Fibroblast of pulmonary artery (primary cell): ENCODE data around the gene CTIF.

Experiments used
- DNase-seq: peaks from one replicate; pipeline ENCODE4 v3.0.0-alpha.2; 2010; ENCODE audit warnings: low read depth
- H3K4me3 ChIP-seq: replicated peaks from 2 replicates; pipeline ENCODE4 v1.5.1; 2011; ENCODE audit warnings: low read depth, mild to moderate bottlenecking, control low read depth, low read length, moderate library complexity
- CTCF ChIP-seq: IDR thresholded peaks from 2 replicates; pipeline ENCODE4 v1.5.1; 2011; ENCODE audit warnings: mild to moderate bottlenecking, control low read depth, low read length, inconsistent platforms; ENCODE audit errors: missing control alignments

The CTIF gene

GRCh38 chr18:48778344-48779011, 239.6 kb downstream of the CTIF start:
- DNase-seq, result no peak
- TF ChIP-seq CTCF, result no peak
- H3K4me3 ChIP-seq, result no peak overlapping the region

GRCh38 chr18:48779462-48779861, 240.6 kb downstream of the CTIF start:
- no peak for TF ChIP-seq CTCF
- DNase-seq, result no peak
- no peak overlapping the region for H3K4me3 ChIP-seq

GRCh38 chr18:48780201-48780912, 241.5 kb downstream of the CTIF start:
- peak; percentile 46 for DNase-seq
- H3K4me3 ChIP-seq, result no peak overlapping the region
- no peak for TF ChIP-seq CTCF

GRCh38 chr18:48780913-48781162, 242.0 kb downstream of the CTIF start:
- no peak overlapping the region for H3K4me3 ChIP-seq
- no peak for TF ChIP-seq CTCF
- no peak for DNase-seq

GRCh38 chr18:48781163-48781987, 242.5 kb downstream of the CTIF start:
- no peak for TF ChIP-seq CTCF
- DNase-seq, result peak; percentile 95
- no peak overlapping the region for H3K4me3 ChIP-seq

- no peak for DNase-seq
- H3K4me3 ChIP-seq, result no peak overlapping the region
- no peak for TF ChIP-seq CTCF
These were observed 243.1 kb downstream of the CTIF start for GRCh38 chr18:48781988-48782363.
